Kidney (tissue), 14 donors: Measurements from ENCODE around the gene VPS8. TPM values are rescaled to one million over a fixed set of nuclear protein-coding genes. Genes with fewer than 3 reads are reported as not detected.

Experiments
- DNase-seq, 5 donors: peaks; one replicate each; pipeline ENCODE4 v3.0.0-alpha.2; 2013 to 2020
- FAIRE-seq: peaks from 2 replicates; lab custom pipeline; 2012; peaks lifted over from hg19 to GRCh38; lab: Jason Lieb, UNC
- H3K27ac ChIP-seq, 2 donors: one replicate each; pipeline ENCODE4 v1.7.0; 2013; ENCODE audit warnings: low read depth in 2 of 2, low read length in 2 of 2, inconsistent platforms in 1 of 2
- H3K27me3 ChIP-seq: one replicate; pipeline ENCODE4 v1.7.1; 2013; ENCODE audit warnings: low read length, inconsistent platforms; ENCODE audit not compliant: control insufficient read depth, insufficient read depth
- H3K36me3 ChIP-seq, 3 donors: one replicate each; pipeline versions ENCODE4 v1.7.0 to v1.7.1; 2013; ENCODE audit warnings: low read length in 3 of 3, control low read depth in 1 of 3, inconsistent platforms in 1 of 3; ENCODE audit not compliant: insufficient read depth in 3 of 3, control insufficient read depth in 2 of 3
- H3K4me1 ChIP-seq, 3 donors: one replicate each; pipeline versions ENCODE4 v1.7.0 to v1.7.1; 2013; ENCODE audit warnings: low read length in 3 of 3, inconsistent platforms in 1 of 3, low read depth in 1 of 3; ENCODE audit not compliant: control insufficient read depth in 2 of 3, insufficient read depth in 2 of 3
- H3K4me3 ChIP-seq, 3 donors: one replicate each; pipeline versions ENCODE4 v1.7.0 to v1.8.1; 2013; ENCODE audit warnings: low read length in 3 of 3, control low read depth in 1 of 3, inconsistent platforms in 1 of 3
- H3K9ac ChIP-seq, 3 donors: one replicate each; pipeline versions ENCODE4 v1.7.0 to v1.7.1; 2013; ENCODE audit warnings: low read length in 3 of 3, control low read depth in 1 of 3, inconsistent platforms in 1 of 3
- H3K9me3 ChIP-seq, 3 donors: one replicate each; pipeline versions ENCODE4 v1.7.0 to v1.7.1; 2013; ENCODE audit warnings: low read length in 3 of 3, control low read depth in 1 of 3, inconsistent platforms in 1 of 3; ENCODE audit not compliant: control insufficient read depth in 2 of 3, insufficient read depth in 1 of 3
- CTCF ChIP-seq: IDR thresholded peaks from 3 replicates; pipeline ENCODE4 v1.5.1; 2012; ENCODE audit warnings: mild to moderate bottlenecking, moderate library complexity, borderline replicate concordance; ENCODE audit not compliant: insufficient read depth; ENCODE audit errors: extremely low read depth
- intact Hi-C: fragments of 100-400 bp; cut with DNase I; formaldehyde crosslinking; loops from one replicate; pipeline ENCODE4 v1.11.1; 2022
- polyA plus RNA-seq: library from polyadenylated mRNA; stranded (reverse); fragments of 350-450 nt; fragmentation: Illumina TruSeq; extraction: RNeasy Lipid Tissue Mini Kit (QIAGEN cat#74804); gene quantifications from one replicate; pipeline ENCODE4 v1.2.3, GENCODE V29; 2014; ENCODE audit warnings: low read depth, low replicate concordance; ENCODE audit not compliant: insufficient read depth
- total RNA-seq: library from RNA; stranded (reverse); fragmentation: NEBNext Ultra II Directional; extraction: Animal tissue kit (Norgen Biotek cat#: 25700); gene quantifications from one replicate; pipeline ENCODE4 v1.2.1, GENCODE V29; 2021
- donor health status: control.
- donor health status: control.
- donor health status: control.
- donor health status: control.
- donor health status: control.
- donor health status: DM: yes; HTN: yes; CAD: no.
- donor health status: Normal renal cell carcinoma (clear cell type).

VPS8 gene
- total and polyA plus RNA-seq, 2 donors from 2014 or later = 10.8 to 55.0 TPM

DNA sequence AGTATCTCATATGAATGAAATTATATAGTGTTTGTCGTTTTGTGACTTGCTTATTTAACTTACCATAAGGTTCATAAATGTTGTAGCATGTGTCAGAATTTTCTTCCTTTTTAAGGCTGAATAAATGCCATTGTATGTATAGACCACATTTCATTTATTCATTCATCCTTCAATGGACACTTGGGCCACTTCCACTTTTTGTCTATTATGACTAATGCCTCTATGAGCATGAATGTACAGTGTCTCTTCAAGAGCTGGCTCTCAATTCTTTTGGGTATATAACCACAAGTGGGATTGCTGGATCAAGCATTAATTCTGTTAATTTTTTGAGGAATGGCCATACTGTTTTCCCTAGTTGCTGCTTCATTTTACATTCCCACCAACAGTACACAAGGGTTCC is 156.1 kb downstream of the VPS8 start:
- Histone ChIP-seq H3K27ac (no peak overlapping the region), H3K9me3 (no peaks in the 10 kb centered on the region), H3K36me3 (peaks cover 0 to 6% (median 3%) of the 10 kb centered on the region in 3 donors), H3K9ac (no peak overlapping the region), H3K4me1 (no peaks in the 10 kb centered on the region), H3K27me3 (no peaks in the 10 kb centered on the region), H3K4me3 (no peak overlapping the region)
- FAIRE-seq = no peak
- intact Hi-C loops = no loop called here
- TF ChIP-seq CTCF = no peak
- DNase-seq = no peak

GRCh38 chr3:184970186-184970585 is 158.2 kb downstream of the VPS8 start:
- Histone ChIP-seq H3K4me3 (no peak overlapping the region), H3K4me1 (no peaks in the 10 kb centered on the region), H3K9ac (no peak overlapping the region), H3K9me3 (peaks cover 0 to 3% (median 0%) of the 10 kb centered on the region in 3 donors), H3K36me3 (peaks cover 0 to 3% (median 2%) of the 10 kb centered on the region in 3 donors), H3K27ac (no peak overlapping the region), H3K27me3 (no peaks in the 10 kb centered on the region)
- no peak for DNase-seq
- intact Hi-C loops = no loop called here
- no peak for FAIRE-seq
- TF ChIP-seq CTCF = no peak

DNA sequence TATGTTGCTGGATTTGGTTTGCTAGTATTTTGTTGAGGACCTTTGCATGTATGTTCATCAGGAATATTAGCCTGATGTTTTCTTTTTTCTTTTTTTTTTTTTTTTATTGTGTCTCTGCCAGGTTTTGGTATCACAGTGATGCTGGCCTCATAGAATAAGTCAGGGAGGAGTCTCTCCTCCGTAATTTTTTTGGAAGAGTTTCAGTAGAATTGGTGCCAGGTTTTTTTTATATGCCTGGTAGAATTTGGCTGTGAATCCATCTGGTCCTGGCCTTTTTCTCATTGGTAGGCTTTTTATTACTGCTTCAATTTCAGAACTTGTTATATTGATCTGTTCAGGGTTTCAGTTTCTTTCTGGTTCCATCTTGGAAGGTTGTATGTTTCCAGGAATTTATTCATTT is 165.8 kb downstream of the VPS8 start:
- intact Hi-C loops = no loop called here
- peaks cover 0 to 2% (median 0%) of the 10 kb centered on the region in 3 donors for H3K36me3 ChIP-seq
- no peak overlapping the region for H3K27ac ChIP-seq
- TF ChIP-seq CTCF = no peak
- no peaks in the 10 kb centered on the region for H3K4me1 ChIP-seq
- no peak for FAIRE-seq
- DNase-seq = no peak
- H3K27me3 ChIP-seq = no peaks in the 10 kb centered on the region
- peaks cover 0 to 3% (median 0%) of the 10 kb centered on the region in 3 donors for H3K9me3 ChIP-seq
- H3K9ac ChIP-seq = no peak overlapping the region
- H3K4me3 ChIP-seq = no peak overlapping the region

DNA sequence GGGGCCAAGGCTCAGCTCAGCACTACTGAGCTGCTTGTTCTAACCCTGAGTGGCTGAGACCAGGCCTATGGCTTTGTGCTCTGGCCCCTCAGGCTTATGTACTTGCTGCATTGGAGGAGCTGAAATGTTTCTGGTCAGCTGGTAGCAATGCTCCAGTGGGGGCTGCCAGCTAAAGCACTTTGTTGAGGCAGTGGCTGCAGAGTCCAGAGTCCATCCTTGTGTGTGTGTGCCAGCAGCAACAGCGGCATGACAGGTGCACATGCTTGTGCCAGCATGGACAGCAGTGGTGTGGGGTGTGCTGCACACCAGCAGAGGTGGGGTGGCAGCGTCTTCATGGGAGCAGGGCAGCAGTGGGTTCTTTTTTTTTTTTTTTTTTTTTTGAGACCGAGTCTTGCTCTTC is 169.1 kb downstream of the VPS8 start:
- no peaks in the 10 kb centered on the region for H3K9me3 ChIP-seq
- H3K4me3 ChIP-seq = no peak overlapping the region
- no peak for TF ChIP-seq CTCF
- DNase-seq (peak in 4 of 5 donors; percentile 8 to 36 (median 24)), FAIRE-seq (no peak)
- peaks cover 0 to 2% (median 0%) of the 10 kb centered on the region in 3 donors for H3K36me3 ChIP-seq
- H3K27me3 ChIP-seq = no peaks in the 10 kb centered on the region
- no peaks in the 10 kb centered on the region for H3K4me1 ChIP-seq
- H3K9ac ChIP-seq = no peak overlapping the region
- intact Hi-C loops = no loop called here
- no peak overlapping the region for H3K27ac ChIP-seq
